Glutamatergic neuron (in vitro differentiated cells): ENCODE results near the gene IGFBPL1. TPM values are rescaled to one million over a fixed set of nuclear protein-coding genes. Genes with fewer than 3 reads are reported as not detected.

Source experiments
- DNase-seq: peaks from one replicate; pipeline ENCODE4 v3.0.0; 2022
- H3K27ac Mint-ChIP-seq: one replicate; pipeline ENCODE4 v1.8.0; 2020; ENCODE audit warnings: mild to moderate bottlenecking, mixed read lengths, inconsistent platforms; ENCODE audit not compliant: unreplicated experiment
- H3K27me3 Mint-ChIP-seq: one replicate; pipeline ENCODE4 v1.8.0; 2020; ENCODE audit warnings: mild to moderate bottlenecking, moderate library complexity, mixed read lengths, inconsistent platforms; ENCODE audit not compliant: unreplicated experiment
- H3K36me3 Mint-ChIP-seq: one replicate; pipeline ENCODE4 v1.8.0; 2020; ENCODE audit warnings: mild to moderate bottlenecking, mixed read lengths, inconsistent platforms; ENCODE audit not compliant: unreplicated experiment
- H3K4me1 Mint-ChIP-seq: one replicate; pipeline ENCODE4 v1.8.0; 2020; ENCODE audit warnings: mild to moderate bottlenecking, low read depth, mixed read lengths, inconsistent platforms; ENCODE audit not compliant: unreplicated experiment
- H3K4me3 Mint-ChIP-seq: one replicate; pipeline ENCODE4 v1.8.0; 2020; ENCODE audit warnings: mild to moderate bottlenecking, mixed read lengths, inconsistent platforms; ENCODE audit not compliant: unreplicated experiment
- H3K9me3 Mint-ChIP-seq: one replicate; pipeline ENCODE4 v1.8.0; 2020; ENCODE audit warnings: mild to moderate bottlenecking, moderate library complexity, mixed read lengths, inconsistent platforms; ENCODE audit not compliant: unreplicated experiment
- total RNA-seq: library from RNA; stranded (reverse); fragmentation: NEBNext Ultra II Directional; extraction: Animal tissue kit (Norgen Biotek cat#: 25700); gene quantifications from one replicate; pipeline ENCODE4 v1.2.1, GENCODE V29; 2021; ENCODE audit not compliant: unreplicated experiment
- TF ChIP-seq, protein P1 (sequence below): fragments of 200-600 bp; sonication (generic); IDR thresholded peaks from one replicate; pipeline ENCODE4 v1.5.0; 2021; ENCODE audit not compliant: partially characterized antibody, unreplicated experiment

The IGFBPL1 gene
- total RNA-seq, 1 donor from 2014 or later: 590 TPM

DNA sequence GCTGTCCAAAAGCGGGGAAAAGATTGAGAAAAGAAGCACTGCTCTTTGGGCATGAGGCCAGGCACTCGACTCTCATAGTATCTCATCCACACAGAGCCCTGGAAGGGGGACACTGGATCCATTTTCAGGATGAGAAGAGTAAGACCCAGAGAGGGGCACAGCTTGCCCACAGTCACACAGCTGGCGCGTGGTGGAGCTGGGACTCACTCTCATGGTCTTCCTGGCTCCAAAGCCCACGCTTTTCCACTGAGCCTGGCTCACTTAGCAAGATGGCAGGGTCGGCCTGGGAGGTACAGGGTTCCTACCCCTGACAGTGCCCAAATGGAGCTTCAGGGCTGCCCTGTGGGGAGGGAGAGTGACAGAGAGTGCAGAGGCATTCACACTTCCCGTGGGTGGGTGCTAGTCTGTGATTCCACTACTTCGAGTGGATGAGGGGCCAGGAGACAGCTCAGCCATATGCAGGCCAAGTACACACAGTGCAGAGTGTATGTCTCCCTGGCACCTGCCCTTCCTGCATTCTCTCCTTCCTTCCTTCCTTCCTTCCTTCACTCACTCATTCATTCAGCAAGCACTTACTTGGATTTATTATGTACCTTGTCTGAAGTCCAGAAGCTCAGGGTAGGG lies 18.3 kb upstream of the IGFBPL1 start:
- H3K9me3 Mint-ChIP-seq: no peaks in the 10 kb centered on the region
- peaks cover 18% of the 10 kb centered on the region for H3K36me3 Mint-ChIP-seq
- TF ChIP-seq, protein P1, sequence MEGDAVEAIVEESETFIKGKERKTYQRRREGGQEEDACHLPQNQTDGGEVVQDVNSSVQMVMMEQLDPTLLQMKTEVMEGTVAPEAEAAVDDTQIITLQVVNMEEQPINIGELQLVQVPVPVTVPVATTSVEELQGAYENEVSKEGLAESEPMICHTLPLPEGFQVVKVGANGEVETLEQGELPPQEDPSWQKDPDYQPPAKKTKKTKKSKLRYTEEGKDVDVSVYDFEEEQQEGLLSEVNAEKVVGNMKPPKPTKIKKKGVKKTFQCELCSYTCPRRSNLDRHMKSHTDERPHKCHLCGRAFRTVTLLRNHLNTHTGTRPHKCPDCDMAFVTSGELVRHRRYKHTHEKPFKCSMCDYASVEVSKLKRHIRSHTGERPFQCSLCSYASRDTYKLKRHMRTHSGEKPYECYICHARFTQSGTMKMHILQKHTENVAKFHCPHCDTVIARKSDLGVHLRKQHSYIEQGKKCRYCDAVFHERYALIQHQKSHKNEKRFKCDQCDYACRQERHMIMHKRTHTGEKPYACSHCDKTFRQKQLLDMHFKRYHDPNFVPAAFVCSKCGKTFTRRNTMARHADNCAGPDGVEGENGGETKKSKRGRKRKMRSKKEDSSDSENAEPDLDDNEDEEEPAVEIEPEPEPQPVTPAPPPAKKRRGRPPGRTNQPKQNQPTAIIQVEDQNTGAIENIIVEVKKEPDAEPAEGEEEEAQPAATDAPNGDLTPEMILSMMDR: no peak
- DNase-seq: no peak
- peaks cover 2% of the 10 kb centered on the region for H3K27me3 Mint-ChIP-seq
- H3K4me3 Mint-ChIP-seq: no peak overlapping the region
- no peak overlapping the region for H3K27ac Mint-ChIP-seq
- no peaks in the 10 kb centered on the region for H3K4me1 Mint-ChIP-seq

DNA sequence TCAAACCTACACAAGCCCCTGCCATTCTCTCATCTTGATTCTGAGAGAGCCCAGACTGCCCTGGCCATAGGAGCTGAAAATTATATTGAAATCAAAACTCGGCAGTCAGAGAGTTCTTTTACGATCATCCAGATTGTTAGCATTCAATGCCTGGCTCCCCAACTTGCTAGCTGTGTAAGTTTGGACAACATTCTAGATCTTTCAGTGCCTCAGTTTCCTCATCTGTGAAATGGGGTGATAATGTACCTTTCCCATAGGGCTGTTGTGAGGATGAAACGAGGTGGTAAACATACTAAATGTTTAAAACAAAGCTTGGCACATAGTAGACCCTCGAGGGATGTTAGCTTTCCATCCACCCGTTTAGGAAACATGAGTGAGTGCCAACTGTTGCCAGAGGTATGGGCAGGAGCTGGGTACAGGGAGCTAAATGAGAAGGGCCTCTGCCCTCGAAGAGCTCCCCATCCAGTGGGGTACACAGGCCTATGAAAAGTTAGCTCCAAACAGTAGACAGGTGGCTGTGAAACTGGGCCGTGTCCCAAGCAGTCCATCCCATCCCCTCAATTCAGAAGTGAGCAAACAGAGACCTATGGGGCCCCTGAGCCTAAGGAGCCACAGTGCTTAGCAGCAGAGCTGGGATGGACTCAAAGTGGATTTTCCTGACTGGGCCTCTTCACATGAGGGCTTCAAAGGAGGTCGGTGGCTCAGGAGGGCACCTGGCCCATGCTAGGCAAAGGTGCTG lies 17.3 kb upstream of the IGFBPL1 start:
- no peak for DNase-seq
- Mint-ChIP-seq H3K27ac (no peak overlapping the region), H3K4me1 (no peaks in the 10 kb centered on the region), H3K27me3 (peaks cover 2% of the 10 kb centered on the region), H3K9me3 (no peaks in the 10 kb centered on the region), H3K4me3 (no peak overlapping the region), H3K36me3 (peaks cover 26% of the 10 kb centered on the region)
- TF ChIP-seq, protein P1: no peak

GRCh38 chr9:38440516-38440915 lies 16.3 kb upstream of the IGFBPL1 start:
- TF ChIP-seq, protein P1: no peak
- peaks cover 28% of the 10 kb centered on the region for H3K36me3 Mint-ChIP-seq
- H3K27me3 Mint-ChIP-seq: no peaks in the 10 kb centered on the region
- no peak overlapping the region for H3K4me3 Mint-ChIP-seq
- no peak overlapping the region for H3K27ac Mint-ChIP-seq
- H3K9me3 Mint-ChIP-seq: no peaks in the 10 kb centered on the region
- no peak for DNase-seq
- H3K4me1 Mint-ChIP-seq: no peaks in the 10 kb centered on the region

DNA sequence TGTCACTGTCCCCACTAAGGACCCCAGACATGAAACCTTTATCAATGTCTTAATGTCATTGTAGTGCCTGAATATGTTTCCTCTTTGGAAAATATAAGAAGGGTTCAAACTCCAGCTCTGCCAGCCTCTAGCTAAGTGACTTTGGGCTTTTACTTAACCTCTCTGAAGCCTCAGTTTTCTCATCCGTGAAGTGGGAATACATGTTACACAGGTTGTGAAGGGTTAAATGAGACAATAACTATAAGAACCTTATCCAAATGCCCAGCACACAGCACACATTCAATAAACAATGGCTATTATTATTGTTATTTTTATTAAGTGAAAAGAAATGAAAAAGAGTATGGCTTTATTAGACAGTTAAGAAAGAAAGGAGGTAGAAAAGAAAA lies 15.7 kb upstream of the IGFBPL1 start:
- Mint-ChIP-seq H3K27me3 (no peaks in the 10 kb centered on the region), H3K9me3 (no peaks in the 10 kb centered on the region), H3K36me3 (peaks cover 30% of the 10 kb centered on the region), H3K27ac (no peak overlapping the region), H3K4me1 (no peaks in the 10 kb centered on the region), H3K4me3 (no peak overlapping the region)
- DNase-seq: no peak
- TF ChIP-seq, protein P1: no peak

GRCh38 chr9:38439291-38439915 lies 15.1 kb upstream of the IGFBPL1 start:
- no peaks in the 10 kb centered on the region for H3K27me3 Mint-ChIP-seq
- no peaks in the 10 kb centered on the region for H3K4me1 Mint-ChIP-seq
- DNase-seq: no peak
- H3K27ac Mint-ChIP-seq: no peak overlapping the region
- TF ChIP-seq, protein P1: no peak
- H3K9me3 Mint-ChIP-seq: no peaks in the 10 kb centered on the region
- no peak overlapping the region for H3K4me3 Mint-ChIP-seq
- peaks cover 30% of the 10 kb centered on the region for H3K36me3 Mint-ChIP-seq
